Esophagus squamous epithelium (tissue), 5 donors: ENCODE results near the gene UVSSA. TPM values are rescaled to one million over a fixed set of nuclear protein-coding genes. Genes with fewer than 3 reads are reported as not detected.

Source experiments
- DNase-seq: peaks from one replicate; lab custom pipeline; 2025; lab: John Stamatoyannopoulos, UW
- H3K27ac ChIP-seq, 4 donors: fragments of 200-600 bp; sonication (generic); one replicate each; pipeline ENCODE4 v1.5.1; 2016 to 2019; ENCODE audit warnings: mild to moderate bottlenecking in 1 of 4
- H3K27me3 ChIP-seq, 4 donors: fragments of 200-600 bp; sonication (generic); 1 replicate in 3 of 4; 2 replicates in 1 of 4; pipeline versions ENCODE4 v1.5.1 to v1.6.0; 2017 to 2021; ENCODE audit warnings: antibody characterized with exemption in 1 of 4
- H3K36me3 ChIP-seq, 3 donors: fragments of 200-600 bp; sonication (generic); one replicate each; pipeline ENCODE4 v1.5.1; 2016 to 2019
- H3K4me1 ChIP-seq, 3 donors: fragments of 200-600 bp; sonication (generic); one replicate each; pipeline ENCODE4 v1.5.1; 2017 to 2019
- H3K4me3 ChIP-seq, 4 donors: fragments of 200-600 bp; sonication (generic); 1 replicate in 3 of 4; 2 replicates in 1 of 4; pipeline ENCODE4 v1.5.1; 2016 to 2019; ENCODE audit warnings: mild to moderate bottlenecking in 2 of 4, moderate library complexity in 1 of 4
- H3K9me3 ChIP-seq, 3 donors: fragments of 200-600 bp; sonication (generic); one replicate each; pipeline ENCODE4 v1.5.1; 2016 to 2019
- CTCF ChIP-seq, 6 experiments: fragments of 450-650 bp in 4 of 6; fragments of 200-600 bp in 2 of 6; sonication (generic) in 2 of 6; IDR thresholded peaks; one replicate each; pipeline ENCODE4 v1.5.1; 2016 to 2019; ENCODE audit warnings: antibody characterized with exemption in 6 of 6, mild to moderate bottlenecking in 4 of 6, moderate library complexity in 4 of 6
- POLR2A ChIP-seq, 4 donors: fragments of 450-650 bp; IDR thresholded peaks; one replicate each; pipeline ENCODE4 v1.6.1; 2017; ENCODE audit warnings: antibody characterized with exemption in 4 of 4, mild to moderate bottlenecking in 4 of 4, moderate library complexity in 3 of 4
- WGBS, 2 donors: methylation state at CpG; one replicate each; pipeline ENCODE4 v1.1.5; 2018; 5-methylcytosine and 5-hydroxymethylcytosine counted together
- intact Hi-C: fragments of 100-400 bp; cut with DNase I; formaldehyde crosslinking; loops from one replicate; pipeline ENCODE4 v1.15.0; 2022
- total RNA-seq, 4 donors: library from RNA; depleted of rRNA; stranded (reverse); fragments of >200 nt; gene quantifications; one replicate each; pipeline ENCODE4 v1.1.0, GENCODE V29; 2016
- donor health status: DM: yes; HTN: yes; CAD: no.

UVSSA gene
- total RNA-seq, 4 donors from 2014 or later, result 7.2 to 12.8 (median 11.5) TPM

GRCh38 chr4:1325681-1326635, 21.1 kb upstream of the UVSSA start:
- intact Hi-C loops, result no loop called here
- H3K9me3 ChIP-seq, result no peaks in the 10 kb centered on the region
- no peak for TF ChIP-seq POLR2A (IDR thresholded peaks at IDR 0.05)
- TF ChIP-seq CTCF (IDR thresholded peaks at IDR 0.05), result no peak
- no peak overlapping the region for H3K27ac ChIP-seq
- peaks cover 0 to 19% (median 6%) of the 10 kb centered on the region in 3 donors for H3K4me1 ChIP-seq
- WGBS, 2 donors, result 85 to 93% methylated on average over 16 to 18 of the region's 35 CpGs
- H3K4me3 ChIP-seq, result no peak overlapping the region
- peaks cover 20 to 98% (median 24%) of the 10 kb centered on the region in 3 donors for H3K36me3 ChIP-seq
- H3K27me3 ChIP-seq, result no peaks in the 10 kb centered on the region
- DNase-seq, result no peak

- H3K27ac ChIP-seq, result no peak overlapping the region
- WGBS, 2 donors, result 88 to 98% methylated on average over 15 to 16 of the region's 30 CpGs
- peaks cover 0 to 29% (median 14%) of the 10 kb centered on the region in 3 donors for H3K4me1 ChIP-seq
- no peak overlapping the region for H3K4me3 ChIP-seq
- DNase-seq, result no peak
- H3K27me3 ChIP-seq, result no peaks in the 10 kb centered on the region
- TF ChIP-seq POLR2A (IDR thresholded peaks at IDR 0.05), result no peak
- TF ChIP-seq CTCF (IDR thresholded peaks at IDR 0.05), result no peak
- intact Hi-C loops, result no loop called here
- H3K36me3 ChIP-seq, result peaks cover 20 to 98% (median 24%) of the 10 kb centered on the region in 3 donors
- H3K9me3 ChIP-seq, result no peaks in the 10 kb centered on the region
Measured at GRCh38 chr4:1326751-1327525, 20.1 kb upstream of the UVSSA start.

DNA sequence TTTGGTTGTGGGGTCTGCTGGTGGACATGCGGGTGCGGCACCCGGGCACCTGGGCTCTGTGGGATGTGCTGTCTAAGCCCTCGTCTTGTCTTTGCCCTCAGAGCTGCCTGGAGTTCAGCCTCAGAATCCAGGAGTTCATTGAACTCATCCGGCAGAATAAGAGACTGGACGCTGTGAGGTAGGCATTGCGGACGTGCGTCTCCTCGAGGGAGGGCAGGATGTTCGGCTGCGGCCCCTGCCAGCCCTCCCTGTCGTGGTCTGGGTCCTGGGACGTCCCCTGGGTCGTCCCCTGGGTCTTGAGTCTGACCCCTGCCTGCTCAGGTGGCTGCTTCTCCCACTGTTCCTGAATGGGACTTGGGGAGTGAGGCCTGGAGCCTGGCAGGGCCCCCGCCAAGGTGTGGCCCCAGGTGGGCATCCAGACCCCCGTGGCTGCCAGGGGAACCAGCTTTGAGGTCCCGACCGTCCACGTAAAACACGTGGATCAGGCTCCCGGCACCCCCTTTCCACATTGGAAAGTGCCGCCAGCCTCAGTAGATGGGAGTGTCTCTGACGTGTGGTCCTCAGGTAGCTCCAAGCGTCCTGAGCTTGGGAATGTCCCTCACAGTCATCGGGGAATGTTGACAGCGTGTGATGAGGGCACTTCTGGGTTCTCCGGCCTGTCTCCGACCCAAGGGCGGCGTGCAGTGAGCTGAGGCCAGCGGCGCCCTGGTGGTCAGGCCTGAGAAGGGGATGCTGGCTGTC, 19.3 kb upstream of the UVSSA start:
- no peak for DNase-seq
- WGBS, 2 donors, result 88 to 97% methylated on average over 5 to 10 of the region's 33 CpGs
- Histone ChIP-seq H3K27ac (no peak overlapping the region), H3K9me3 (no peaks in the 10 kb centered on the region), H3K27me3 (no peaks in the 10 kb centered on the region), H3K36me3 (peaks cover 13 to 96% (median 24%) of the 10 kb centered on the region in 3 donors), H3K4me3 (no peak overlapping the region), H3K4me1 (peaks cover 0 to 36% (median 19%) of the 10 kb centered on the region in 3 donors)
- intact Hi-C loops, result no loop called here
- TF ChIP-seq POLR2A (IDR thresholded peaks at IDR 0.05) (no peak), CTCF (IDR thresholded peaks at IDR 0.05) (no peak)

- no peaks in the 10 kb centered on the region for H3K27me3 ChIP-seq
- H3K36me3 ChIP-seq, result peaks cover 13 to 96% (median 24%) of the 10 kb centered on the region in 3 donors
- no peak for TF ChIP-seq CTCF (IDR thresholded peaks at IDR 0.05)
- no peak for TF ChIP-seq POLR2A (IDR thresholded peaks at IDR 0.05)
- H3K9me3 ChIP-seq, result no peaks in the 10 kb centered on the region
- no peak overlapping the region for H3K4me3 ChIP-seq
- no peak overlapping the region for H3K27ac ChIP-seq
- intact Hi-C loops, result no loop called here
- H3K4me1 ChIP-seq, result peaks cover 0 to 44% (median 21%) of the 10 kb centered on the region in 3 donors
- no peak for DNase-seq
- 94 to 100% methylated on average over 8 to 28 of the region's 51 CpGs for whole genome bisulfite sequencing, 2 donors
Measured at GRCh38 chr4:1328267-1329155, 18.5 kb upstream of the UVSSA start.
